Upper lobe of right lung (tissue), 1 donor: ENCODE measurements around the gene MAGEA11. TPM values are rescaled to one million over a fixed set of nuclear protein-coding genes. Genes with fewer than 3 reads are reported as not detected.

Experiments
- ATAC-seq: fragments of 200-7000 bp; cut with Tn5 transposase; one replicate; pipeline ENCODE4 v1.9.1; 2020; ENCODE audit warnings: mild to moderate bottlenecking, moderate library complexity
- DNase-seq: peaks from one replicate; pipeline ENCODE4 v3.0.0-alpha.2; 2020
- H3K27ac ChIP-seq: fragments of 200-600 bp; one replicate; pipeline ENCODE4 v1.8.0; 2022
- H3K27me3 ChIP-seq: fragments of 200-600 bp; one replicate; pipeline ENCODE4 v1.8.0; 2022; ENCODE audit warnings: mild to moderate bottlenecking
- H3K36me3 ChIP-seq: fragments of 200-600 bp; one replicate; pipeline ENCODE4 v1.8.0; 2022
- H3K4me1 ChIP-seq: fragments of 200-600 bp; one replicate; pipeline ENCODE4 v1.8.0; 2022
- H3K4me3 ChIP-seq: fragments of 200-600 bp; one replicate; pipeline ENCODE4 v1.8.0; 2022; ENCODE audit warnings: mild to moderate bottlenecking
- H3K9me3 ChIP-seq: fragments of 200-600 bp; one replicate; pipeline ENCODE4 v1.8.0; 2022
- CTCF ChIP-seq: fragments of 200-600 bp; IDR thresholded peaks from one replicate; pipeline ENCODE4 v1.8.0; 2022; ENCODE audit warnings: antibody characterized with exemption
- intact Hi-C: fragments of 100-400 bp; cut with DNase I; formaldehyde crosslinking; loops from one replicate; pipeline ENCODE4 v1.11.0; 2022
- total RNA-seq: library from RNA; stranded (reverse); fragmentation: NEBNext Ultra II Directional; extraction: Animal tissue kit (Norgen Biotek cat#: 25700); gene quantifications from one replicate; pipeline ENCODE4 v1.2.1, GENCODE V29; 2021
- donor health status: DM: no; HTN: yes; CAD: no; lungs with severe emphysema.

The MAGEA11 gene
- total RNA-seq, 1 donor from 2014 or later: not detected

DNA sequence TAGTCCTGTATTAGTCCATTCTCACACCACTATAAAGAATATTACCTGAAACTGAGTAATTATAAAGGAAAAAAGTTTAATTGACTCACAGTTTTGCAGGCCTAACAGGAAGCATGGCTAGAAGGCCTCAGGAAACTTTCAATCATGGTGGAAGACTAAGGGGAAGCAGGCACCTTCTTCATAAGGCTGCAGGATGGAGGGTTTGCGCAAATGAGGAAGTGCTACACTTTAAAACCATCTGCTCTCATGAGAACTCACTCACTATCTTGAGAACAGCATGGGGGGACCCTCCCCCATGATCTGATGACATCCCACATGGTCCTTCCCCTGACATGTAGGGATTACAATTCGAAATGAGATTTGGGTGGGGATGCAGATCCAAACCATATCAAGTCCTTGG, 12.1 kb upstream of the MAGEA11 start:
- Histone ChIP-seq H3K4me1 (no peaks in the 10 kb centered on the region), H3K27me3 (no peaks in the 10 kb centered on the region), H3K4me3 (no peak overlapping the region), H3K36me3 (no peaks in the 10 kb centered on the region), H3K9me3 (no peaks in the 10 kb centered on the region), H3K27ac (no peak overlapping the region)
- no peak for TF ChIP-seq CTCF
- no peak for DNase-seq
- ATAC-seq: no peak
- intact Hi-C loops: no loop called here

DNA sequence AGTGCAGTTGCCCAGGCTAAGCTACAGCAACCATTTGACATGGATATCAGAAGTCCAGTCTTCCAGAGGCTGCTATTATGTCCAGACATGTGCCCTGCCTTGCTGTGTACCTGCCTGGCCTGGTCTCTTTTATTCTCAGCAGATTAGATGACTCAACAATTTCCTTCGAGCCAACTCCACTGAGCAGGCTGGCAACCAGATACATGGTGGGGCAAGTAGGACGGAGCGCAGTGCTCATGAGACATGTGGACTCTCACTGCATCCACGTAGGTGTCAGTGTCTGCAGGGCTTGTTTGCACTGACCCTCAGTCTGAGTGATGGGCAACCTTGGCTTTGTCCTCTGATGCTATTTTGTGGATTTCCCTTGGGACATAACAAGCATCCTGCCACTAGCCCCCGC, 7.2 kb upstream of the MAGEA11 start:
- Histone ChIP-seq H3K4me3 (no peak overlapping the region), H3K27ac (no peak overlapping the region), H3K4me1 (no peaks in the 10 kb centered on the region), H3K36me3 (no peaks in the 10 kb centered on the region), H3K9me3 (no peaks in the 10 kb centered on the region), H3K27me3 (no peaks in the 10 kb centered on the region)
- no peak for TF ChIP-seq CTCF
- no peak for ATAC-seq
- intact Hi-C loops: no loop called here
- DNase-seq: no peak

GRCh38 chrX:149707147-149707901, 4.5 kb upstream of the MAGEA11 start:
- no peak overlapping the region for H3K4me3 ChIP-seq
- no peaks in the 10 kb centered on the region for H3K36me3 ChIP-seq
- ATAC-seq (no peak), DNase-seq (no peak)
- intact Hi-C loops: no loop called here
- no peaks in the 10 kb centered on the region for H3K4me1 ChIP-seq
- no peak overlapping the region for H3K27ac ChIP-seq
- TF ChIP-seq CTCF: no peak
- H3K9me3 ChIP-seq: no peaks in the 10 kb centered on the region
- H3K27me3 ChIP-seq: no peaks in the 10 kb centered on the region

DNA sequence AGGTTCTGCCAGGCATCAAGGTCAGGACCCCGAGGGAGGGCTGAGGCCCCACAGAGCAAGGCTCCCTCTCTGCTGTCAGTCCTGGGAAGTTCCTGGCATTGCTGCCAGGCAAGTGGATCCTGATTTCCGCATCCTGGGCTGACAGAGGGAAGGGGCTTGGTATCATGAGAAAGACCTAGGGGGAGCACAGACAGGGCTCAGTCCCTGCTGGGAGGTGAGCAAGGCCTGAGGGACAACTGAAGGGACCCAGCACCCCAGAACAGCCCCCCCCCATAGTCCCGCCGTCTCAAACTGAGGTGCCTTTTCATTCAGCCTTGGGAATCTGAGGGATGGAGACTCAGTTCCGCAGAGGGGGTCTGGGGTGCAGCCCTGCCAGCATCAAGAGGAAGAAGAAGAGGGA, 971 bp downstream of the MAGEA11 start:
- Histone ChIP-seq H3K4me3 (no peak overlapping the region), H3K4me1 (no peaks in the 10 kb centered on the region), H3K27me3 (no peaks in the 10 kb centered on the region), H3K27ac (no peak overlapping the region), H3K36me3 (no peaks in the 10 kb centered on the region), H3K9me3 (no peaks in the 10 kb centered on the region)
- ATAC-seq (no peak), DNase-seq (no peak)
- TF ChIP-seq CTCF: no peak
- intact Hi-C loops: no loop called here

- no peaks in the 10 kb centered on the region for H3K27me3 ChIP-seq
- H3K36me3 ChIP-seq: no peaks in the 10 kb centered on the region
- H3K4me3 ChIP-seq: no peak overlapping the region
- H3K27ac ChIP-seq: no peak overlapping the region
- ATAC-seq: no peak
- TF ChIP-seq CTCF: no peak
- intact Hi-C loops: no loop called here
- H3K4me1 ChIP-seq: no peaks in the 10 kb centered on the region
- DNase-seq: no peak
- H3K9me3 ChIP-seq: no peaks in the 10 kb centered on the region
Observed at GRCh38 chrX:149713279-149714050, 1.6 kb downstream of the MAGEA11 start.
